H1 (cell line): ENCODE data around the gene RADIL. TPM values are rescaled to one million over a fixed set of nuclear protein-coding genes. Genes with fewer than 3 reads are reported as not detected.

Source experiments
- CTCF ChIA-PET: fragments of 300-600 bp; sonication (Branson Sonifier 250); formaldehyde crosslinking; loops from one replicate; lab custom pipeline; 2021; ENCODE audit not compliant: partially characterized antibody; lab: Charles Lee
- POLR2A ChIA-PET: fragments of 300-600 bp; sonication (Branson Sonifier 250); formaldehyde crosslinking; loops from one replicate; lab custom pipeline; 2021; ENCODE audit warnings: inconsistent platforms; ENCODE audit not compliant: partially characterized antibody; lab: Charles Lee
- DNase-seq, 2 experiments: peaks; one replicate each; pipeline versions ENCODE4 v3.0.0 to v3.0.0-alpha.2; 2010 to 2022; ENCODE audit warnings: low spot score in 2 of 2, low read depth in 1 of 2, mixed read lengths in 1 of 2
- FAIRE-seq: peaks from 2 replicates; lab custom pipeline; 2011; peaks lifted over from hg19 to GRCh38; lab: Jason Lieb, UNC
- H2AFZ ChIP-seq: 2 replicates; pipeline ENCODE4 v1.8.1; 2012; ENCODE audit warnings: low read length, inconsistent platforms
- H2AK5ac ChIP-seq: 2 replicates; pipeline ENCODE4 v1.6.1; 2013; ENCODE audit warnings: low read depth, low read length
- H2BK120ac ChIP-seq: replicated peaks from 2 replicates; pipeline ENCODE3; 2013; ENCODE audit warnings: low read depth, low read length, inconsistent platforms
- H2BK12ac ChIP-seq: 2 replicates; pipeline ENCODE4 v1.6.1; 2013; ENCODE audit warnings: low read depth, low read length
- H2BK15ac ChIP-seq: 2 replicates; pipeline ENCODE4 v1.6.1; 2013; ENCODE audit warnings: low read length
- H2BK20ac ChIP-seq: 2 replicates; pipeline ENCODE4 v1.6.1; 2013; ENCODE audit warnings: low read length
- H2BK5ac ChIP-seq: 2 replicates; pipeline ENCODE4 v1.6.1; 2013; ENCODE audit warnings: low read depth, low read length
- H3K14ac ChIP-seq: 2 replicates; pipeline ENCODE4 v1.6.1; 2013; ENCODE audit warnings: inconsistent platforms; ENCODE audit not compliant: insufficient read length
- H3K18ac ChIP-seq: 2 replicates; pipeline ENCODE4 v1.6.1; 2013; ENCODE audit warnings: low read length; ENCODE audit errors: extremely low read depth
- H3K23ac ChIP-seq: 2 replicates; pipeline ENCODE4 v1.6.1; 2013; ENCODE audit warnings: inconsistent platforms; ENCODE audit not compliant: insufficient read length
- H3K23me2 ChIP-seq: 2 replicates; pipeline ENCODE4 v1.6.1; 2013; ENCODE audit warnings: low read depth, low read length
- H3K27ac ChIP-seq: 2 replicates; pipeline ENCODE4 v1.6.1; 2011; ENCODE audit warnings: low read depth, low read length, inconsistent platforms
- H3K27me3 ChIP-seq, 4 experiments: replicated peaks in 1 of 4; 1 replicate in 1 of 4; 2 replicates in 3 of 4; pipeline versions ENCODE4 v1.6.1 to v1.8.1; 2011 to 2013; ENCODE audit warnings: low read length in 3 of 4, mild to moderate bottlenecking in 3 of 4, inconsistent platforms in 2 of 4, mixed read lengths in 2 of 4, moderate library complexity in 1 of 4; ENCODE audit not compliant: control insufficient read depth in 3 of 4, insufficient read depth in 3 of 4; ENCODE audit errors: extremely low read depth in 1 of 4
- H3K36me3 ChIP-seq, 4 experiments: 2 replicates each; pipeline versions ENCODE4 v1.6.1 to v1.8.1; 2011 to 2013; ENCODE audit warnings: mild to moderate bottlenecking in 4 of 4, low read length in 3 of 4, moderate library complexity in 2 of 4, control low read depth in 1 of 4, inconsistent platforms in 1 of 4; ENCODE audit not compliant: insufficient read depth in 4 of 4, control insufficient read depth in 2 of 4
- H3K4ac ChIP-seq: replicated peaks from 2 replicates; pipeline ENCODE3; 2013; ENCODE audit warnings: low read length, low read depth, mixed read lengths, inconsistent platforms; ENCODE audit not compliant: insufficient read length
- H3K4me1 ChIP-seq, 4 experiments: replicated peaks in 1 of 4; 1 replicate in 1 of 4; 2 replicates in 3 of 4; pipeline versions ENCODE4 v1.6.1 to v1.8.1; 2011 to 2013; ENCODE audit warnings: low read length in 3 of 4, inconsistent platforms in 2 of 4, mixed read lengths in 1 of 4; ENCODE audit not compliant: insufficient read depth in 4 of 4, control insufficient read depth in 3 of 4
- H3K4me2 ChIP-seq, 2 experiments: 2 replicates each; pipeline versions ENCODE4 v1.6.1 to v1.8.1; 2011 to 2013; ENCODE audit warnings: low read depth in 2 of 2, low read length in 2 of 2, control low read depth in 1 of 2, inconsistent platforms in 1 of 2, mild to moderate bottlenecking in 1 of 2; ENCODE audit not compliant: insufficient read depth in 1 of 2
- H3K4me3 ChIP-seq, 4 experiments: fragments of 200-600, 300-600 bp in 1 of 4; sonication (generic), shearing (Covaris generic), sonication (Bioruptor Twin) in 1 of 4; 2 replicates each; pipeline versions ENCODE4 v1.5.1 to v1.8.1; 2011 to 2016; ENCODE audit warnings: low read length in 4 of 4, low read depth in 3 of 4, control low read depth in 2 of 4, inconsistent platforms in 2 of 4, mild to moderate bottlenecking in 2 of 4, mixed read lengths in 1 of 4, moderate library complexity in 1 of 4; ENCODE audit not compliant: insufficient read depth in 2 of 4; ENCODE audit errors: extremely low read depth in 1 of 4
- H3K56ac ChIP-seq: replicated peaks from 2 replicates; pipeline ENCODE3; 2013; ENCODE audit warnings: low read depth, mild to moderate bottlenecking, mixed read lengths, low read length, inconsistent platforms; ENCODE audit not compliant: insufficient read length
- H3K79me1 ChIP-seq: 2 replicates; pipeline ENCODE4 v1.6.1; 2013; ENCODE audit warnings: low read depth, low read length, control low read depth
- H3K79me2 ChIP-seq, 2 experiments: 2 replicates each; pipeline versions ENCODE4 v1.6.1 to v1.8.1; 2012 to 2013; ENCODE audit warnings: low read length in 2 of 2, mild to moderate bottlenecking in 2 of 2, inconsistent platforms in 1 of 2; ENCODE audit not compliant: insufficient read depth in 2 of 2, control insufficient read depth in 1 of 2
- H3K9ac ChIP-seq, 4 experiments: replicated peaks in 1 of 4; 1 replicate in 1 of 4; 2 replicates in 3 of 4; pipeline versions ENCODE4 v1.6.1 to v1.8.1; 2011 to 2013; ENCODE audit warnings: low read depth in 3 of 4, low read length in 3 of 4, control low read depth in 2 of 4, mild to moderate bottlenecking in 2 of 4, moderate library complexity in 2 of 4, inconsistent platforms in 1 of 4; ENCODE audit errors: extremely low read depth in 1 of 4
- H3K9me3 ChIP-seq, 2 experiments: 2 replicates each; pipeline versions ENCODE4 v1.6.1 to v1.8.1; 2012 to 2013; ENCODE audit warnings: mild to moderate bottlenecking in 2 of 2, moderate library complexity in 2 of 2, control low read depth in 1 of 2, inconsistent platforms in 1 of 2, low read depth in 1 of 2, low read length in 1 of 2, mixed read lengths in 1 of 2; ENCODE audit not compliant: insufficient read depth in 2 of 2
- H4K20me1 ChIP-seq, 2 experiments: replicated peaks in 1 of 2; 2 replicates each; pipeline versions ENCODE3 to v1.8.1; 2011 to 2013; ENCODE audit warnings: inconsistent platforms in 2 of 2, low read length in 2 of 2, mild to moderate bottlenecking in 1 of 2; ENCODE audit not compliant: insufficient read depth in 2 of 2, control insufficient read depth in 1 of 2
- H4K5ac ChIP-seq: 2 replicates; pipeline ENCODE4 v1.6.1; 2013; ENCODE audit warnings: low read length, low read depth, mixed read lengths, inconsistent platforms; ENCODE audit not compliant: insufficient read length
- H4K8ac ChIP-seq: 2 replicates; pipeline ENCODE4 v1.8.0; 2013; ENCODE audit warnings: mild to moderate bottlenecking, moderate library complexity, low read length, inconsistent platforms; ENCODE audit not compliant: insufficient read depth; ENCODE audit errors: extremely low read depth
- H4K91ac ChIP-seq: replicated peaks from 2 replicates; pipeline ENCODE3; 2013; ENCODE audit warnings: low read length, mixed read lengths, inconsistent platforms; ENCODE audit not compliant: insufficient read length
- CHD1 ChIP-seq: IDR thresholded peaks from 2 replicates; pipeline ENCODE4 v1.6.1; 2012; ENCODE audit warnings: low read depth, low read length, improper control_type of control experiment
- GTF2F1 ChIP-seq: IDR thresholded peaks from 2 replicates; pipeline ENCODE4 v1.6.1; 2012; ENCODE audit warnings: low read depth, low read length, improper control_type of control experiment, borderline replicate concordance
- KDM4A ChIP-seq: IDR thresholded peaks from one replicate; pipeline ENCODE4 v1.7.1; 2012; ENCODE audit warnings: low read depth, mild to moderate bottlenecking, moderate library complexity, low read length, inconsistent platforms; ENCODE audit not compliant: severe bottlenecking
- MAX ChIP-seq: IDR thresholded peaks from 2 replicates; pipeline ENCODE4 v1.6.1; 2012; ENCODE audit warnings: inconsistent platforms
- SP1 ChIP-seq: IDR thresholded peaks from 2 replicates; pipeline ENCODE4 v1.6.1; 2011; ENCODE audit warnings: low read depth, low read length
- WGBS, 2 experiments: shearing (Covaris generic) in 1 of 2; methylation state at CpG; one replicate each; pipeline versions ENCODE4 v1.1.6 to v1.1.7; 2013 to 2015; ENCODE audit warnings: low lambda C conversion rate in 2 of 2, mixed read lengths in 2 of 2, inconsistent platforms in 1 of 2, low coverage in 1 of 2, missing lambda C conversion rate in 1 of 2; ENCODE audit not compliant: insufficient replicate concordance in 2 of 2, insufficient coverage in 1 of 2, insufficient read length in 1 of 2; ENCODE audit errors: extremely low coverage in 1 of 2, missing lambda C conversion rate in 1 of 2; 5-methylcytosine and 5-hydroxymethylcytosine counted together
- polyA plus RNA-seq, 7 experiments: library from polyadenylated mRNA; depleted of rRNA in 3 of 7; stranded (reverse) in 5 of 7; unstranded in 2 of 7; fragments of >200 nt in 5 of 7; fragments of 200-250 nt in 2 of 7; gene quantifications; 1 replicate in 5 of 7; 2 replicates in 1 of 7; 4 replicates in 1 of 7; pipeline versions ENCODE4 v1.2.1 to v1.2.3, GENCODE V29; 2011 to 2013; ENCODE audit warnings: missing spikeins in 2 of 7, mixed read lengths in 2 of 7
- total RNA-seq: library from RNA; stranded (reverse); fragmentation: NEBNext Ultra II Directional; extraction: Animal tissue kit (Norgen Biotek cat#: 25700); gene quantifications from 2 replicates; pipeline ENCODE4 v1.2.1, GENCODE V29; 2021

RADIL gene
- total and polyA plus RNA-seq, 2 of the 8 experiments (the other 6 are each of a cell fraction or from before 2014, with no cell fraction given): 5.0 to 5.4 TPM

GRCh38 chr7:4762121-4763055 is 121.1 kb downstream of the RADIL start:
- Histone ChIP-seq H2BK20ac (no peak overlapping the region), H3K23ac (no peak overlapping the region), H2BK15ac (no peak overlapping the region), H3K4me3 (no peak overlapping the region), H4K20me1 (peaks cover 0 to 3% of the 10 kb centered on the region in 2 experiments), H3K27ac (no peak overlapping the region), H3K79me2 (no peaks in the 10 kb centered on the region), H4K91ac (no peak overlapping the region), H3K9me3 (no peaks in the 10 kb centered on the region), H3K18ac (no peak overlapping the region), H2BK120ac (no peak overlapping the region), H3K36me3 (peaks cover 0 to 5% (median 0%) of the 10 kb centered on the region in 4 experiments; a peak in 2 of 8 replicates), H3K14ac (no peak overlapping the region), H4K8ac (no peak overlapping the region), H4K5ac (no peak overlapping the region), H2AK5ac (no peak overlapping the region), H3K79me1 (no peaks in the 10 kb centered on the region), H2BK12ac (no peak overlapping the region), H2AFZ (no peak overlapping the region), H3K56ac (no peak overlapping the region), H2BK5ac (no peak overlapping the region), H3K9ac (no peak overlapping the region), H3K27me3 (no peaks in the 10 kb centered on the region), H3K23me2 (no peaks in the 10 kb centered on the region), H3K4me1 (no peaks in the 10 kb centered on the region), H3K4me2 (no peak overlapping the region), H3K4ac (no peak overlapping the region)
- FAIRE-seq (no peak), DNase-seq (no peak)
- ChIA-PET CTCF (interaction anchor here (1.1 to 1.9 kb wide), 3 partner anchors 8 to 36 kb away, joined by 3 to 5 read pairs (median 5); partner anchors contain the start of gene AP5Z1), POLR2A (no interaction called here)
- 91% methylated on average over 39 of the region's 54 CpGs; no CpG with 5 or more reads in 1 of the 2 experiments for WGBS, 2 experiments
- TF ChIP-seq SP1: no peak
- no peak for TF ChIP-seq KDM4A
- no peak for TF ChIP-seq GTF2F1
- TF ChIP-seq MAX: no peak
- no peak for TF ChIP-seq CHD1
